H9 (cell line): ENCODE results near the gene ACSM2B. TPM values are rescaled to one million over a fixed set of nuclear protein-coding genes. Genes with fewer than 3 reads are reported as not detected.
"Not testable (repeated sequence)": the region's sequence is repeated elsewhere in the genome, so short reads cannot be mapped to it uniquely, and the experiment has no call there.

Source experiments
- DNase-seq: peaks from one replicate; pipeline ENCODE4 v3.0.0-alpha.2; 2017
- H2AFZ ChIP-seq: one replicate; pipeline ENCODE4 v1.6.1; 2013; ENCODE audit warnings: mild to moderate bottlenecking, low read length, control low read depth, moderate library complexity
- H2AK5ac ChIP-seq: 2 replicates; pipeline ENCODE4 v1.6.1; 2013; ENCODE audit warnings: low read length, control low read depth, mixed read lengths; ENCODE audit not compliant: insufficient read length
- H2BK120ac ChIP-seq: one replicate; pipeline ENCODE4 v1.6.1; 2013; ENCODE audit warnings: low read depth, mild to moderate bottlenecking, low read length, control low read depth, inconsistent platforms; ENCODE audit not compliant: poor library complexity, severe bottlenecking
- H2BK12ac ChIP-seq: 2 replicates; pipeline ENCODE4 v1.6.1; 2013; ENCODE audit warnings: low read length, control low read depth, mixed read lengths, low read depth; ENCODE audit not compliant: insufficient read length
- H2BK15ac ChIP-seq: 2 replicates; pipeline ENCODE4 v1.6.1; 2013; ENCODE audit warnings: low read depth, low read length, control low read depth
- H2BK20ac ChIP-seq: one replicate; pipeline ENCODE4 v1.6.1; 2013; ENCODE audit warnings: low read depth, mild to moderate bottlenecking, low read length, control low read depth, inconsistent platforms; ENCODE audit not compliant: poor library complexity, severe bottlenecking
- H2BK5ac ChIP-seq: 2 replicates; pipeline ENCODE4 v1.6.1; 2013; ENCODE audit warnings: low read length, control low read depth, mixed read lengths; ENCODE audit not compliant: insufficient read length
- H3K14ac ChIP-seq: 2 replicates; pipeline ENCODE4 v1.6.1; 2013; ENCODE audit warnings: low read length, control low read depth; ENCODE audit not compliant: insufficient read depth
- H3K18ac ChIP-seq: 2 replicates; pipeline ENCODE4 v1.6.1; 2013; ENCODE audit warnings: low read depth, mild to moderate bottlenecking, mixed read lengths, low read length, control low read depth; ENCODE audit not compliant: insufficient read length
- H3K23ac ChIP-seq: 2 replicates; pipeline ENCODE4 v1.6.1; 2013; ENCODE audit warnings: low read length, control low read depth, mixed read lengths, low read depth; ENCODE audit not compliant: insufficient read length
- H3K23me2 ChIP-seq: 2 replicates; pipeline ENCODE4 v1.6.1; 2013; ENCODE audit warnings: low read depth, mild to moderate bottlenecking, mixed read lengths, low read length, control low read depth; ENCODE audit not compliant: insufficient read length, poor library complexity, severe bottlenecking
- H3K27ac ChIP-seq: 2 replicates; pipeline ENCODE4 v1.5.1; 2013; ENCODE audit warnings: low read length, control low read depth, mixed read lengths, low read depth; ENCODE audit not compliant: insufficient read length
- H3K27me3 ChIP-seq: 2 replicates; pipeline ENCODE4 v1.6.1; 2013; ENCODE audit warnings: low read length, control low read depth, inconsistent platforms; ENCODE audit not compliant: insufficient read depth
- H3K4ac ChIP-seq: 2 replicates; pipeline ENCODE4 v1.6.1; 2013; ENCODE audit warnings: low read depth, mild to moderate bottlenecking, control low read depth, inconsistent platforms, low read length, moderate library complexity
- H3K4me1 ChIP-seq: 2 replicates; pipeline ENCODE4 v1.6.1; 2013; ENCODE audit warnings: low read length, control low read depth, inconsistent platforms; ENCODE audit not compliant: insufficient read depth
- H3K4me2 ChIP-seq: 2 replicates; pipeline ENCODE4 v1.6.1; 2013; ENCODE audit warnings: low read length, control low read depth, mixed read lengths; ENCODE audit not compliant: insufficient read length, insufficient read depth
- H3K56ac ChIP-seq: 2 replicates; pipeline ENCODE4 v1.6.1; 2013; ENCODE audit warnings: low read depth, mild to moderate bottlenecking, mixed read lengths, low read length, control low read depth; ENCODE audit not compliant: insufficient read length
- H3K79me1 ChIP-seq: 2 replicates; pipeline ENCODE4 v1.6.1; 2013; ENCODE audit warnings: low read depth, mild to moderate bottlenecking, moderate library complexity, low read length, control low read depth, inconsistent platforms; ENCODE audit not compliant: insufficient read depth, poor library complexity, severe bottlenecking
- H3K79me2 ChIP-seq: 2 replicates; pipeline ENCODE4 v1.6.1; 2013; ENCODE audit warnings: low read length, control low read depth, inconsistent platforms; ENCODE audit not compliant: insufficient read depth
- H3K9ac ChIP-seq: 2 replicates; pipeline ENCODE4 v1.6.1; 2013; ENCODE audit warnings: low read length, control low read depth, mixed read lengths; ENCODE audit not compliant: insufficient read length; ENCODE audit errors: extremely low read depth
- H3K9me3 ChIP-seq: one replicate; pipeline ENCODE4 v1.6.1; 2013; ENCODE audit warnings: low read depth, low read length, inconsistent platforms; ENCODE audit not compliant: control insufficient read depth
- H3T11ph ChIP-seq: one replicate; pipeline ENCODE4 v1.6.1; 2013; ENCODE audit warnings: mild to moderate bottlenecking, low read length, control low read depth, inconsistent platforms
- H4K20me1 ChIP-seq: one replicate; pipeline ENCODE4 v1.6.1; 2013; ENCODE audit not compliant: control insufficient read depth, insufficient read length, insufficient read depth
- H4K5ac ChIP-seq: 2 replicates; pipeline ENCODE4 v1.6.1; 2013; ENCODE audit warnings: low read depth, mild to moderate bottlenecking, mixed read lengths, low read length, control low read depth; ENCODE audit not compliant: insufficient read length
- H4K8ac ChIP-seq: replicated peaks from 2 replicates; pipeline ENCODE4 v1.6.1; 2013; ENCODE audit warnings: low read length, control low read depth, mixed read lengths, low read depth; ENCODE audit not compliant: insufficient read length
- H4K91ac ChIP-seq: 2 replicates; pipeline ENCODE4 v1.6.1; 2013; ENCODE audit warnings: low read depth, mild to moderate bottlenecking, moderate library complexity, mixed read lengths, low read length, control low read depth; ENCODE audit not compliant: insufficient read length
- H3K27ac Mint-ChIP-seq, 3 experiments: 2 replicates in 2 of 3; 3 replicates in 1 of 3; pipeline ENCODE4 v1.8.0; 2020 to 2021; ENCODE audit warnings: mixed read lengths in 3 of 3, mild to moderate bottlenecking in 1 of 3, moderate library complexity in 1 of 3
- H3K27me3 Mint-ChIP-seq: 2 replicates; pipeline ENCODE4 v1.8.0; 2021; ENCODE audit warnings: low read depth, mild to moderate bottlenecking, moderate library complexity, mixed read lengths
- H3K36me3 Mint-ChIP-seq, 3 experiments: 2 replicates in 2 of 3; 3 replicates in 1 of 3; pipeline ENCODE4 v1.8.0; 2020 to 2021; ENCODE audit warnings: low read depth in 3 of 3, mixed read lengths in 3 of 3; ENCODE audit not compliant: insufficient read depth in 1 of 3
- H3K4me1 Mint-ChIP-seq, 2 experiments: 2 replicates each; pipeline ENCODE4 v1.8.0; 2020; ENCODE audit warnings: mixed read lengths in 2 of 2
- H3K4me3 Mint-ChIP-seq, 2 experiments: 2 replicates in 1 of 2; 3 replicates in 1 of 2; pipeline ENCODE4 v1.8.0; 2020 to 2021; ENCODE audit warnings: mild to moderate bottlenecking in 2 of 2, mixed read lengths in 2 of 2, moderate library complexity in 1 of 2
- H3K9me3 Mint-ChIP-seq, 2 experiments: 2 replicates in 1 of 2; 3 replicates in 1 of 2; pipeline ENCODE4 v1.8.0; 2020; ENCODE audit warnings: mild to moderate bottlenecking in 2 of 2, mixed read lengths in 2 of 2, moderate library complexity in 1 of 2
- WGBS: extraction: QIAGEN DNeasy Blood & Tissue Kit; methylation state at CpG from one replicate; pipeline ENCODE4 v1.1.7; 2013; ENCODE audit warnings: missing lambda C conversion rate, low lambda C conversion rate, mixed read lengths; ENCODE audit not compliant: insufficient read length; ENCODE audit errors: extremely low coverage; 5-methylcytosine and 5-hydroxymethylcytosine counted together
- total RNA-seq: library from RNA; stranded (reverse); gene quantifications from 2 replicates; pipeline ENCODE4 v1.2.1, GENCODE V29; 2021

The ACSM2B gene
- total RNA-seq, 1 experiment from 2014 or later: not detected

DNA sequence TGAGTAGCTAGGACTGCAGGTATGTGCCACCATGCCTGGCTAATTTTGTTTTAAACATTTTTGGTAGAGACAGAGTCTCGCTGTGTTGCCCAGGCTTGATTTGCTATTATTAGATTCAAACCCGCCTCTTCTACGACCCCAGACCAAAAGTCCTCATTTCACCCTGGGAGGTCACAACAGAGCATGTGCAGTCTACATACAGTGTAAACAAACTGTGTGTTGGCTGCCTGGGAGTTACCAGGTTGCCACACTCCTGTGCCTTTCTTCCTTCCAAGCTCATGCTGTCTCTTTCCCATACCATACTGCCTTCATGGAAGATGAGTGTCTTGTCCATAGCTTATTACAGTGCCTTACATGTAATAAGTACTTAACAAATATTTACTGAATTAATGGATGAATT is 11.9 kb downstream of the ACSM2B start:
- no CpG with 5 or more reads among the region's 3 CpGs for WGBS
- not testable (repeated sequence) for H2BK12ac ChIP-seq, H3K56ac ChIP-seq

GRCh38 chr16:20555628-20556027 is 20.5 kb downstream of the ACSM2B start:
- H2BK15ac ChIP-seq, H2BK120ac ChIP-seq, H3K79me1 ChIP-seq, H3K14ac ChIP-seq, DNase-seq, H3K9me3 ChIP-seq, H3K36me3 Mint-ChIP-seq, H4K8ac ChIP-seq, H3K18ac ChIP-seq, H3K9ac ChIP-seq, H3K27ac Mint-ChIP-seq, H2BK12ac ChIP-seq, H3K4me1 Mint-ChIP-seq, H3K4me3 Mint-ChIP-seq, H3K23ac ChIP-seq, H3K27me3 Mint-ChIP-seq, H3K4ac ChIP-seq, H3K4me2 ChIP-seq, H3K23me2 ChIP-seq, H3K27me3 ChIP-seq, H2AK5ac ChIP-seq, H4K91ac ChIP-seq, H3K56ac ChIP-seq, H3K4me1 ChIP-seq, H3K79me2 ChIP-seq, H4K20me1 ChIP-seq, H3T11ph ChIP-seq, H2BK20ac ChIP-seq, H2AFZ ChIP-seq, H3K27ac ChIP-seq, H2BK5ac ChIP-seq, H4K5ac ChIP-seq: not testable (repeated sequence)
- peaks cover 18 to 39% of the 10 kb centered on the region in 2 experiments for H3K9me3 Mint-ChIP-seq
- WGBS: no CpG with 5 or more reads among the region's 2 CpGs

More for the DNA sequence above, 11.9 kb downstream of the ACSM2B start:
- not testable (repeated sequence) for H3K14ac ChIP-seq, H4K8ac ChIP-seq, H4K91ac ChIP-seq, H3K4me1 ChIP-seq, H4K20me1 ChIP-seq, H3K9ac ChIP-seq, H3K23me2 ChIP-seq, H3T11ph ChIP-seq, H2BK5ac ChIP-seq, H3K27ac ChIP-seq, H2BK15ac ChIP-seq, H2AK5ac ChIP-seq, H3K79me1 ChIP-seq, H3K18ac ChIP-seq, H3K4me2 ChIP-seq, H2BK20ac ChIP-seq, H3K4me1 Mint-ChIP-seq, H3K27ac Mint-ChIP-seq, H3K36me3 Mint-ChIP-seq, H2AFZ ChIP-seq, H3K27me3 Mint-ChIP-seq, H3K4ac ChIP-seq, H3K4me3 Mint-ChIP-seq, H3K23ac ChIP-seq, H2BK120ac ChIP-seq, H3K79me2 ChIP-seq, H3K27me3 ChIP-seq, DNase-seq, H3K9me3 ChIP-seq, H4K5ac ChIP-seq
- H3K9me3 Mint-ChIP-seq: peaks cover 34 to 35% of the 10 kb centered on the region in 2 experiments
